ENCODE measurements around the gene SLC46A1. TPM values are rescaled to one million over a fixed set of nuclear protein-coding genes. Genes with fewer than 3 reads are reported as not detected.

Gene SLC46A1
- total RNA-seq, 2 experiments from 2014 or later = 0.96 to 1.1 TPM

DNA sequence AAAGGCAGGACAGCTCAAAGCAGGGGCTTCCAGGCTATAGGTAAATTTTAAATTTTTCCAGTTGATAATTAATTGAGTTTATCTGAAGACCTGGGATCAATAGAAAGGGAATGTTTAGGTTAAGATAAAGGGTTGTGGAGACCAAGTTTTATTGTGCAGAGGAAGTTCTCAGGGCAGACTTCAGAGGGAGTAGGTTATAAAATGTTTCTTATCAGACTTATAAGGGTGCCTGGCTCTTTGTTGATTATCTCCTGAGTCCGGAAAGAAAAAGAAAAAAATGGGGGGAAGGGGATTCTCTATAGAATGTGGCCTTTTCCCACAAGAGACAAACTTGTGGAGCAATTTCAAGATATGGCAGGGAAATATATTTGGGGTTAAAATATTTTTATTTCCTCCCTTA lies 15.9 kb downstream of the SLC46A1 start:
- Mint-ChIP-seq H3K9me3 (no peaks in the 10 kb centered on the region), H3K4me1 (peaks cover 15% of the 10 kb centered on the region), H3K27me3 (no peaks in the 10 kb centered on the region), H3K27ac (no peak overlapping the region), H3K36me3 (ENCODE audit: low read depth) (peaks cover 38% of the 10 kb centered on the region), H3K4me3 (no peak overlapping the region)
- ChIA-PET POLR2A (no interaction called here), CTCF (no interaction called here)
- no peak for DNase-seq

DNA sequence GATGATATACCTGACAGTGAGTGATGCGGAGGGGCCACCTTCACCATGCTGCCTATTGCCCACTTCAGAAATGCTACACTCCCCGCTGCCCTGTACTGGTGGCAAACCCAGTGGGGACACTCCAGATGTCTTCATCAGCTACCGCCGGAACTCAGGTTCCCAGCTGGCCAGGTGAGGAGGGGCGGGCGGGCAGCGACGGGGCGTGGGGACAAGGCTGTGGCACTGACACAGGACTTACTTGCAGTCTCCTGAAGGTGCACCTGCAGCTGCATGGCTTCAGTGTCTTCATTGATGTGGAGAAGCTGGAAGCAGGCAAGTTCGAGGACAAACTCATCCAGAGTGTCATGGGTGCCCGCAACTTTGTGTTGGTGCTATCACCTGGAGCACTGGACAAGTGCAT lies 17.9 kb downstream of the SLC46A1 start:
- ChIA-PET POLR2A (interaction anchor here (1.3 kb wide), 1 partner anchor 13 kb away, joined by 4 read pairs; no protein-coding TSS in a partner anchor), CTCF (no interaction called here)
- peaks cover 37% of the 10 kb centered on the region for H3K36me3 Mint-ChIP-seq (ENCODE audit: low read depth)
- DNase-seq = no peak
- no peak overlapping the region for H3K4me3 Mint-ChIP-seq
- H3K9me3 Mint-ChIP-seq = no peaks in the 10 kb centered on the region
- no peaks in the 10 kb centered on the region for H3K27me3 Mint-ChIP-seq
- no peak overlapping the region for H3K27ac Mint-ChIP-seq
- H3K4me1 Mint-ChIP-seq = peaks cover 29% of the 10 kb centered on the region

- Mint-ChIP-seq H3K4me1 (peaks cover 31% of the 10 kb centered on the region), H3K4me3 (peak overlapping the region; percentile 10), H3K36me3 (ENCODE audit: low read depth) (peaks cover 33% of the 10 kb centered on the region), H3K9me3 (no peaks in the 10 kb centered on the region), H3K27me3 (no peaks in the 10 kb centered on the region), H3K27ac (no peak overlapping the region)
- CTCF ChIA-PET = no interaction called here
- POLR2A ChIA-PET = interaction anchor here (1.0 to 4.4 kb wide), 2 partner anchors 28 to 29 kb away, joined by 4 to 36 read pairs; partner anchors contain the start of gene POLDIP2
- no peak for DNase-seq
Observed at GRCh38 chr17:28386391-28386790, 19.6 kb downstream of the SLC46A1 start.

DNA sequence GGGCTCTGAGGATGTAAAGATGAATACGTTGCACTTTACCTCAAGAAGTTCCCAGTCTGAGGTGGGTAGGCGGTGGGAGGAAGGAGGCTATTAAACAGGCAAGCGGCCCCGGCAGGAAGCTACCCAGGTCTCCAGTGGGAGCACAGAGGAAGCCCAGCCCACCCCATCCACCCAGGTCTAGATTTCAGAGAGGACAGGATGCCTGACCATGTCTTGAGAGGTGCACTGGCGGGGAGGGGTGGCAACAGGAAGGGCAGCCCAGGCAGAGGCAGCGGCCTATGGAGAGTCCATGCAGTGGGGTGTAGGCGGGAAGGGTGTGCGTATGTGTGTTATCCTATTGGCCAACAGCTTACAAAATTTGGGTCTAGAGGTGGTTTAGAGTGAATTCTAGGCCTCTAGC lies 20.6 kb downstream of the SLC46A1 start:
- Mint-ChIP-seq H3K27ac (peak overlapping the region; percentile 56), H3K4me3 (peak overlapping the region; percentile 86), H3K27me3 (no peaks in the 10 kb centered on the region), H3K9me3 (no peaks in the 10 kb centered on the region), H3K4me1 (peaks cover 32% of the 10 kb centered on the region), H3K36me3 (ENCODE audit: low read depth) (peaks cover 26% of the 10 kb centered on the region)
- CTCF ChIA-PET = interaction anchor here (1.5 to 2.7 kb wide), 2 partner anchors 16 to 31 kb away, joined by 3 to 12 read pairs; no protein-coding TSS in a partner anchor
- peak; percentile 24 for DNase-seq
- POLR2A ChIA-PET = interaction anchor here (1.2 to 4.4 kb wide), 9 partner anchors 9 to 214 kb away, joined by 3 to 43 read pairs (median 7); partner anchors contain the start of genes IFT20, POLDIP2, SARM1 and TMEM97

DNA sequence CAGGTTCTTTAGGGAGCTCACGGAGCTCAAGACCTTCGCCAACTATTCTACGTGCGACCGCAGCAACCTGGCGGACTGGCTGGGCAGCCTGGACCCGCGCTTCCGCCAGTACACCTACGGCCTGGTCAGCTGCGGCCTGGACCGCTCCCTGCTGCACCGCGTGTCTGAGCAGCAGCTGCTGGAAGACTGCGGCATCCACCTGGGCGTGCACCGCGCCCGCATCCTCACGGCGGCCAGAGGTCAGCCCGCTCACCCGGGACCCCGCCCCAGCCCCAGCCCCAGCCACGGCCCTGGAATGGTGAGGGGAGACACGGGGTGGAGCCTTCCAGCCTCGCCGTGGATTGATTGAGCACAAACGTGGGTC lies 21.0 kb downstream of the SLC46A1 start:
- CTCF ChIA-PET = interaction anchor here (1.5 to 2.7 kb wide), 2 partner anchors 16 to 31 kb away, joined by 3 to 12 read pairs; no protein-coding TSS in a partner anchor

DNA sequence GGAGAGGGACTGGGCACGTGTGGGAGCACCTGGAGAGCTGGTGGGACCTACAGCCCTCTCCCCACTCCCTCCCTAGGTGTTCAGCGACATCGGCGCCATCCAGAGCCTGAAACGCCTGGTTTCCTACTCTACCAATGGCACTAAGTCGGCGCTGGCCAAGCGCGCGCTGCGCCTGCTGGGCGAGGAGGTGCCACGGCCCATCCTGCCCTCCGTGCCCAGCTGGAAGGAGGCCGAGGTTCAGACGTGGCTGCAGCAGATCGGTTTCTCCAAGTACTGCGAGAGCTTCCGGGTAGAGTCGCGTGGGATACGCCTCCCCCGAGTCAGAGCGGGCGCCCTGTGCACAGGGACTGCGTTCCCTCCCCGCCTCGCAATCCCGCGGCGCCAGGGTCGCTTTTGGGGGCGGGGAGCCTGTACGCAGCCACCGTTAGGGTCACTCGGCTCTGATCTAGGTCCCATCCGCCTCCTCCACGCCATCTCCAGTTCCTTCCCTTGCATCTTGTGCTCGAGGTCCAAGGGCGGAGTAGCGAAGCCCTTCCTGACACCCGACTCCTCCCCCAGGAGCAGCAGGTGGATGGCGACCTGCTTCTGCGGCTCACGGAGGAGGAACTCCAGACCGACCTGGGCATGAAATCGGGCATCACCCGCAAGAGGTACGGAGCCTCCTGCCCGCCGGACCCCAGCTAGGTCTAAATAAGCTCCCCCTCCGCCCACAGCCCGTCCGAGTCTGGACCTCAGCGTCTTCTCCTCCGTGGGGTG lies 21.6 kb downstream of the SLC46A1 start:
- Mint-ChIP-seq H3K9me3 (no peaks in the 10 kb centered on the region), H3K4me1 (peaks cover 32% of the 10 kb centered on the region), H3K36me3 (ENCODE audit: low read depth) (peaks cover 17% of the 10 kb centered on the region), H3K27ac (peak overlapping the region; percentile 78), H3K4me3 (peak overlapping the region; percentile 86), H3K27me3 (no peaks in the 10 kb centered on the region)
- CTCF ChIA-PET = interaction anchor here (0.5 to 2.7 kb wide), 5 partner anchors 13 to 156 kb away, joined by 3 to 12 read pairs (median 3); partner anchors contain the start of gene SARM1
- POLR2A ChIA-PET = interaction anchor here (0.6 to 4.4 kb wide), 10 partner anchors 10 to 215 kb away, joined by 3 to 43 read pairs (median 7); partner anchors contain the start of genes IFT20, PIGS, POLDIP2 and SARM1
- peak; percentile 80 for DNase-seq

More for the DNA sequence above, 21.0 kb downstream of the SLC46A1 start:
- H3K27me3 Mint-ChIP-seq = no peaks in the 10 kb centered on the region
- POLR2A ChIA-PET = interaction anchor here (1.2 to 4.4 kb wide), 10 partner anchors 9 to 215 kb away, joined by 3 to 43 read pairs (median 7); partner anchors contain the start of genes IFT20, PIGS, POLDIP2 and SARM1
- peak overlapping the region; percentile 78 for H3K27ac Mint-ChIP-seq
- H3K9me3 Mint-ChIP-seq = no peaks in the 10 kb centered on the region
- H3K4me1 Mint-ChIP-seq = peaks cover 32% of the 10 kb centered on the region
- peak; percentile 24 for DNase-seq
- peak overlapping the region; percentile 86 for H3K4me3 Mint-ChIP-seq
- H3K36me3 Mint-ChIP-seq (ENCODE audit: low read depth) = peaks cover 22% of the 10 kb centered on the region

- Mint-ChIP-seq H3K27me3 (no peaks in the 10 kb centered on the region), H3K9me3 (no peaks in the 10 kb centered on the region), H3K4me3 (no peak overlapping the region), H3K27ac (no peak overlapping the region), H3K36me3 (ENCODE audit: low read depth) (peaks cover 6% of the 10 kb centered on the region), H3K4me1 (peaks cover 29% of the 10 kb centered on the region)
- DNase-seq = peak; percentile 40
- ChIA-PET POLR2A (interaction anchor here (2.0 kb wide), 2 partner anchors 10 to 18 kb away, joined by 4 to 8 read pairs; partner anchors contain the start of genes SARM1 and VTN), CTCF (interaction anchor here (1.4 to 2.1 kb wide), 2 partner anchors 10 to 35 kb away, joined by 4 to 7 read pairs; partner anchors contain the start of gene SARM1)
Observed at GRCh38 chr17:28381141-28381825, 24.7 kb downstream of the SLC46A1 start.

DNA sequence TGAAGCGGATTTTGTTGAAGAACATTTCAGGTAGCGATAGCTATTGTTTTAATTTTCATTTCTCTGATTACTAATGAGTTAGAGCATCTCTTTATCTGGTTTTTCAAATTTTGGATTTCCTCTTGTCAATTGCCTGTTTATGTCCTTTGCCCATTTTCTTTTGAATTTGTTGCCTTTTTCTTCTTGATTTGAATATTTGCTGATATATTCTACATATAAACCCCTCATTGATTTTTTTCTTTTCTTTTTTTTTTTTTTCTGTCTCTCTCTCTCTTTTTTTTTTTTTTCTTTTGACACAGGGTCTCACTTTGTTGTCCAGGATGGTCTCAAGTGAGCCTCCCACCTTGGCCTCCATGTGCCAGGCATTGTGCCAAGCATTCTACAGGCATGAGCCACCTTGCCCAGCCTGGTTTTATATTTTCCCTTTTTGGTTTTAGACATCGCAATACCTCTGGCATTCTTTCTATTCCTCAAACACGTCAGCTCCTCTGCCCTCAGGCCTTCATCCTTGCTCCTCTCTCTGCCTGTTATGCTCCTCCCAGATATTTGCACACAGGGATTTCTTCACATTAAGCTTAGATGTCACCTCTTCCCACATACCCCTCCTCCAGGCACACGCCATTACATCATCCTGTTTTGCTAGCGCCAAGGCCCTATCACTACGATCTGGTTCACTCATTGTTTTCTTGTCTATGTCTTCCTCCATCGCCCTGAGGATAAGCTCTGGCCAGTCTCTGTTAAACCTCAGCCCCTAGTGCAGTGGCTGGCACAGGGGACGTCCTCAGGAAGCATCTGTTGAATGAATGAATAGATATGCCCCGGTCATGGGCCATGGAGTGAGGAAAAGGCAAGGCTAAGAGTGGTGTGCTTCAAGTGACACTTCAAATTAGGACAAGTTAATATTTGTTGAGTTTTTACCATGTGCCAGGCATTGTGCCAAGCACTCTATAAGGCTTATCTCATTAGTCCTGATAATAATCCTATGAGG lies 25.9 kb downstream of the SLC46A1 start:
- ChIA-PET CTCF (interaction anchor here (1.3 kb wide), 1 partner anchor 36 kb away, joined by 3 read pairs; no protein-coding TSS in a partner anchor), POLR2A (interaction anchor here (2.0 kb wide), 2 partner anchors 9 to 17 kb away, joined by 4 to 8 read pairs; partner anchors contain the start of genes SARM1 and VTN)
- H3K27ac Mint-ChIP-seq = no peak overlapping the region
- H3K4me3 Mint-ChIP-seq = no peak overlapping the region
- peaks cover 20% of the 10 kb centered on the region for H3K4me1 Mint-ChIP-seq
- no peaks in the 10 kb centered on the region for H3K9me3 Mint-ChIP-seq
- no peak for DNase-seq
- no peaks in the 10 kb centered on the region for H3K27me3 Mint-ChIP-seq
- peaks cover 6% of the 10 kb centered on the region for H3K36me3 Mint-ChIP-seq (ENCODE audit: low read depth)

GRCh38 chr17:28372945-28373274 lies 33.1 kb downstream of the SLC46A1 start:
- H3K9me3 Mint-ChIP-seq = no peaks in the 10 kb centered on the region
- H3K27ac Mint-ChIP-seq = peak overlapping the region; percentile 16
- CTCF ChIA-PET = interaction anchor here (1.3 kb wide), 1 partner anchor 14 kb away, joined by 4 read pairs; no protein-coding TSS in a partner anchor
- H3K36me3 Mint-ChIP-seq (ENCODE audit: low read depth) = no peaks in the 10 kb centered on the region
- H3K27me3 Mint-ChIP-seq = no peaks in the 10 kb centered on the region
- POLR2A ChIA-PET = interaction anchor here (5.7 to 7.6 kb wide), 2 partner anchors 11 to 15 kb away, joined by 43 to 80 read pairs; partner anchors contain the start of gene POLDIP2
- H3K4me3 Mint-ChIP-seq = peak overlapping the region; percentile 71
- peaks cover 23% of the 10 kb centered on the region for H3K4me1 Mint-ChIP-seq
- DNase-seq = no peak

- Mint-ChIP-seq H3K4me1 (peaks cover 23% of the 10 kb centered on the region), H3K27me3 (no peaks in the 10 kb centered on the region), H3K27ac (peak overlapping the region; percentile 16), H3K4me3 (peak overlapping the region; percentile 71), H3K9me3 (no peaks in the 10 kb centered on the region), H3K36me3 (ENCODE audit: low read depth) (no peaks in the 10 kb centered on the region)
- CTCF ChIA-PET = interaction anchor here (1.1 to 1.3 kb wide), 3 partner anchors 11 to 18 kb away, joined by 3 to 4 read pairs (median 4); no protein-coding TSS in a partner anchor
- POLR2A ChIA-PET = interaction anchor here (2.7 to 7.6 kb wide), 4 partner anchors 8 to 37 kb away, joined by 8 to 80 read pairs (median 30); partner anchors contain the start of genes IFT20, POLDIP2 and TNFAIP1
- peak; percentile 34 for DNase-seq
Observed at GRCh38 chr17:28372203-28372944, 33.6 kb downstream of the SLC46A1 start.

All from activated CD4-positive, alpha-beta memory T cell treated with anti-CD3 and anti-CD28 coated beads, Interleukin-2, amount 10 ng/mL, durations not matched to agents 7 days and 5 days (primary cell).